Endothelial cell (in vitro differentiated cells): Measurements from ENCODE around the gene LRFN2. TPM values are rescaled to one million over a fixed set of nuclear protein-coding genes. Genes with fewer than 3 reads are reported as not detected.

Experiments used
- DNase-seq: peaks from one replicate; pipeline ENCODE4 v3.0.0; 2021; ENCODE audit warnings: low spot score
- H3K27ac Mint-ChIP-seq: one replicate; pipeline ENCODE4 v1.8.0; 2021; ENCODE audit warnings: mixed read lengths, inconsistent platforms; ENCODE audit not compliant: unreplicated experiment
- H3K27me3 Mint-ChIP-seq: one replicate; pipeline ENCODE4 v1.8.0; 2021; ENCODE audit warnings: mild to moderate bottlenecking, moderate library complexity, mixed read lengths, inconsistent platforms; ENCODE audit not compliant: unreplicated experiment
- H3K36me3 Mint-ChIP-seq: one replicate; pipeline ENCODE4 v1.8.0; 2021; ENCODE audit warnings: mild to moderate bottlenecking, low read depth, mixed read lengths, inconsistent platforms; ENCODE audit not compliant: unreplicated experiment
- H3K4me1 Mint-ChIP-seq: one replicate; pipeline ENCODE4 v1.8.0; 2021; ENCODE audit warnings: mild to moderate bottlenecking, mixed read lengths, inconsistent platforms; ENCODE audit not compliant: unreplicated experiment
- H3K4me3 Mint-ChIP-seq: one replicate; pipeline ENCODE4 v1.8.0; 2021; ENCODE audit warnings: mild to moderate bottlenecking, mixed read lengths, inconsistent platforms; ENCODE audit not compliant: unreplicated experiment
- H3K9me3 Mint-ChIP-seq: one replicate; pipeline ENCODE4 v1.8.0; 2021; ENCODE audit warnings: mixed read lengths, inconsistent platforms; ENCODE audit not compliant: unreplicated experiment
- total RNA-seq: library from RNA; stranded (reverse); fragmentation: NEBNext Ultra II Directional; extraction: Animal tissue kit (Norgen Biotek cat#: 25700); gene quantifications from one replicate; pipeline ENCODE4 v1.2.1, GENCODE V29; 2021; ENCODE audit not compliant: unreplicated experiment
- TF ChIP-seq, protein P1 (sequence below): fragments of 200-600 bp; sonication (generic); IDR thresholded peaks from one replicate; pipeline ENCODE4 v1.5.0; 2021; ENCODE audit warnings: antibody characterized with exemption; ENCODE audit not compliant: unreplicated experiment

Gene LRFN2
- total RNA-seq, 1 donor from 2014 or later = 0.59 TPM

DNA sequence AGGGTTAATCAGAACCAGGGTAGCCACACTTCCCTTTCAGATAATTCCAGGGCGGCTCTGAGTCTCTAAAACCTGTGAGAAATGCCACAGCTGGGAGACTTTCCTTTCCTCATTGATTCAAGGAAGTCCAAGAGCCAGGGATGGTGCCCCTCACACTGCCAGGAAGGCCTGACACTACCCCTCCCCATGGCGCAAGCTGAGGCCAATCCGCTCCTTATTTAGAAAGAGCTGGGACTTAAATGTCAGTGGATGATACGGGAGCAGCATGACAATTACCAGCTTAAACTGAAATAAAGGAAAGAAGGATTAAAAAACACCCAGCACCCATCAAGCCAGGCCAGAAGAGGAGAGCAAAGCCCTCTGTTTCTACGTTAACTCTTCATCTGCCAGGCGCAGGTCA is 244.4 kb downstream of the LRFN2 start:
- TF ChIP-seq, protein P1, sequence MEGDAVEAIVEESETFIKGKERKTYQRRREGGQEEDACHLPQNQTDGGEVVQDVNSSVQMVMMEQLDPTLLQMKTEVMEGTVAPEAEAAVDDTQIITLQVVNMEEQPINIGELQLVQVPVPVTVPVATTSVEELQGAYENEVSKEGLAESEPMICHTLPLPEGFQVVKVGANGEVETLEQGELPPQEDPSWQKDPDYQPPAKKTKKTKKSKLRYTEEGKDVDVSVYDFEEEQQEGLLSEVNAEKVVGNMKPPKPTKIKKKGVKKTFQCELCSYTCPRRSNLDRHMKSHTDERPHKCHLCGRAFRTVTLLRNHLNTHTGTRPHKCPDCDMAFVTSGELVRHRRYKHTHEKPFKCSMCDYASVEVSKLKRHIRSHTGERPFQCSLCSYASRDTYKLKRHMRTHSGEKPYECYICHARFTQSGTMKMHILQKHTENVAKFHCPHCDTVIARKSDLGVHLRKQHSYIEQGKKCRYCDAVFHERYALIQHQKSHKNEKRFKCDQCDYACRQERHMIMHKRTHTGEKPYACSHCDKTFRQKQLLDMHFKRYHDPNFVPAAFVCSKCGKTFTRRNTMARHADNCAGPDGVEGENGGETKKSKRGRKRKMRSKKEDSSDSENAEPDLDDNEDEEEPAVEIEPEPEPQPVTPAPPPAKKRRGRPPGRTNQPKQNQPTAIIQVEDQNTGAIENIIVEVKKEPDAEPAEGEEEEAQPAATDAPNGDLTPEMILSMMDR = no peak
- Mint-ChIP-seq H3K4me3 (no peak overlapping the region), H3K27ac (no peak overlapping the region), H3K9me3 (no peaks in the 10 kb centered on the region), H3K4me1 (peaks cover 7% of the 10 kb centered on the region), H3K27me3 (peaks cover 7% of the 10 kb centered on the region), H3K36me3 (no peaks in the 10 kb centered on the region)
- DNase-seq = no peak

DNA sequence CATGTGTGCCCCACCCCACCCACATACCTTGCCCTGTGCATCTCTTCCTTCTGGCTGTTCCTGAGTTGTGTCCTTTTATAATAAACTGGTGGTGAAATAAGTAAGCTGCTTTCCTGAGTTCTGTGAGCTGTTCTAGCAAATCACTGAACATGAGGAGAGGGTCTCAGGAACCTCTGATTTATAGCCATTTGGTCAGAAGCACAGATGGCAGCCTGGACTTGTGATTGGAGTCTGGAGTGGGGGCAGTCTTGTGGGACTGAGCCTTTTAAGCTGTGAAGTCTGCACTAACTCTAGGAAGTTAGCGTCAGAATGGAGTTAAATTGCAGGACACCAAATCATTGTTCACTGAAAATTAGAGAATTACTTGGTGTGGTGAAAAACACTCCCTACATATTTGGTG is 245.4 kb downstream of the LRFN2 start:
- TF ChIP-seq, protein P1 = no peak
- Mint-ChIP-seq H3K4me3 (no peak overlapping the region), H3K9me3 (no peaks in the 10 kb centered on the region), H3K27ac (no peak overlapping the region), H3K36me3 (no peaks in the 10 kb centered on the region), H3K4me1 (peaks cover under 1% of the 10 kb centered on the region), H3K27me3 (peaks cover 10% of the 10 kb centered on the region)
- no peak for DNase-seq
